ENCODE data around the gene NAP1L4. TPM values are rescaled to one million over a fixed set of nuclear protein-coding genes. Genes with fewer than 3 reads are reported as not detected.
"Not testable (repeated sequence)": the region's sequence is repeated elsewhere in the genome, so short reads cannot be mapped to it uniquely, and the experiment has no call there.

The NAP1L4 gene
- total RNA-seq, 1 donor from 2014 or later = 156 TPM

GRCh38 chr11:2908130-2908529 lies 84.0 kb downstream of the NAP1L4 start:
- DNase-seq (ENCODE audit: low read depth) = no peak
- no peak for TF ChIP-seq CTCF (conservative IDR thresholded peaks at IDR 0.05; ENCODE audit: low read depth, low read length)
- H3K4me3 ChIP-seq (ENCODE audit: low read depth, low read length) = no peak overlapping the region

- not testable (repeated sequence) for H3K4me3 ChIP-seq (ENCODE audit: low read depth, low read length); DNase-seq (ENCODE audit: low read depth)
Observed at GRCh38 chr11:2905299-2905698, 86.8 kb downstream of the NAP1L4 start.

GRCh38 chr11:2904153-2905052 lies 87.7 kb downstream of the NAP1L4 start:
- no peak for TF ChIP-seq CTCF (conservative IDR thresholded peaks at IDR 0.05; ENCODE audit: low read depth, low read length)
- peak overlapping the region; percentile 73 for H3K4me3 ChIP-seq (ENCODE audit: low read depth, low read length)
- no peak for DNase-seq (ENCODE audit: low read depth)

GRCh38 chr11:2903672-2904011 lies 88.5 kb downstream of the NAP1L4 start:
- no peak for DNase-seq (ENCODE audit: low read depth)
- peak overlapping the region; percentile 73 for H3K4me3 ChIP-seq (ENCODE audit: low read depth, low read length)
- TF ChIP-seq CTCF (conservative IDR thresholded peaks at IDR 0.05; ENCODE audit: low read depth, low read length) = peak; percentile 25

GRCh38 chr11:2902784-2903671 lies 89.1 kb downstream of the NAP1L4 start:
- TF ChIP-seq CTCF (conservative IDR thresholded peaks at IDR 0.05; ENCODE audit: low read depth, low read length) = no peak
- no peak for DNase-seq (ENCODE audit: low read depth)
- peak overlapping the region; percentile 73 for H3K4me3 ChIP-seq (ENCODE audit: low read depth, low read length)

GRCh38 chr11:2901854-2902783 lies 90.0 kb downstream of the NAP1L4 start:
- peak overlapping the region; percentile 73 for H3K4me3 ChIP-seq (ENCODE audit: low read depth, low read length)
- TF ChIP-seq CTCF (conservative IDR thresholded peaks at IDR 0.05; ENCODE audit: low read depth, low read length) = no peak
- no peak for DNase-seq (ENCODE audit: low read depth)

All from epithelial cell of proximal tubule (primary cell).